Stimulated activated CD4-positive, alpha-beta T cell treated with anti-CD3 and anti-CD28 coated beads, Interleukin-4, amount 100 ng/mL, for 24 hours (primary cell): Measurements from ENCODE around the gene IGSF6.

Experiments used
- DNase-seq: peaks from one replicate; pipeline ENCODE4 v3.0.0-alpha.2; 2020

The IGSF6 gene

GRCh38 chr16:21598701-21599121, 53.7 kb downstream of the IGSF6 start:
- no peak for DNase-seq

- no peak for DNase-seq
Measured at GRCh38 chr16:21598206-21598605, 54.2 kb downstream of the IGSF6 start.

- DNase-seq: no peak
Measured at GRCh38 chr16:21597561-21598030, 54.8 kb downstream of the IGSF6 start.

- no peak for DNase-seq
Measured at GRCh38 chr16:21593530-21594289, 58.7 kb downstream of the IGSF6 start.

GRCh38 chr16:21592191-21592590, 60.2 kb downstream of the IGSF6 start:
- no peak for DNase-seq

GRCh38 chr16:21590796-21591195, 61.6 kb downstream of the IGSF6 start:
- DNase-seq: no peak

GRCh38 chr16:21590287-21590686, 62.1 kb downstream of the IGSF6 start:
- no peak for DNase-seq

- DNase-seq: no peak
Measured at GRCh38 chr16:21589551-21589950, 62.9 kb downstream of the IGSF6 start.
